Endothelial cell of umbilical vein (primary cell): ENCODE measurements around the gene HBE1. TPM values are rescaled to one million over a fixed set of nuclear protein-coding genes. Genes with fewer than 3 reads are reported as not detected.

ENCODE experiments used
- BruUV-seq: library from RNA; stranded (reverse); fragments of 400-500 nt; replicated peaks from 2 replicates; lab custom pipeline; 2021; lab: Mats Ljungman, UMichigan
- CTCF ChIA-PET: fragments of 300-600, 350-600 bp; sonication (Branson Sonifier 250); formaldehyde crosslinking; loops from one replicate; lab custom pipeline; 2021; ENCODE audit warnings: antibody characterized with exemption, inconsistent platforms; lab: Charles Lee
- POLR2A ChIA-PET: fragments of 300-600, 350-600 bp; sonication (Branson Sonifier 250); formaldehyde crosslinking; loops from one replicate; lab custom pipeline; 2021; ENCODE audit warnings: antibody characterized with exemption, inconsistent platforms; lab: Charles Lee
- DNase-seq: peaks from one replicate; pipeline ENCODE4 v3.0.0-alpha.2; 2011; ENCODE audit warnings: low read depth, low spot score
- FAIRE-seq: peaks from 2 replicates; lab custom pipeline; 2011; peaks lifted over from hg19 to GRCh38; lab: Jason Lieb, UNC
- H2AFZ ChIP-seq: 2 replicates; pipeline ENCODE4 v1.6.0; 2012; ENCODE audit warnings: low read depth, low read length, control low read depth, inconsistent platforms
- H3K27ac ChIP-seq: 2 replicates; pipeline ENCODE4 v1.5.1; 2011; ENCODE audit warnings: low read depth, mild to moderate bottlenecking, control low read depth, low read length, moderate library complexity; ENCODE audit not compliant: insufficient read depth
- H3K27me3 ChIP-seq, 2 experiments: 2 replicates each; pipeline versions ENCODE4 v1.6.0 to v1.6.1; 2011; ENCODE audit warnings: low read length in 2 of 2, mixed read lengths in 1 of 2; ENCODE audit not compliant: control insufficient read depth in 2 of 2, insufficient read depth in 2 of 2
- H3K36me3 ChIP-seq, 2 experiments: 2 replicates in 1 of 2; 3 replicates in 1 of 2; pipeline ENCODE4 v1.5.1; 2011; ENCODE audit warnings: low read length in 2 of 2, mild to moderate bottlenecking in 1 of 2, moderate library complexity in 1 of 2; ENCODE audit not compliant: control insufficient read depth in 2 of 2, insufficient read depth in 2 of 2; ENCODE audit errors: extremely low read depth in 1 of 2
- H3K4me1 ChIP-seq: 3 replicates; pipeline ENCODE4 v1.5.1; 2011; ENCODE audit warnings: mild to moderate bottlenecking, low read length; ENCODE audit not compliant: control insufficient read depth, insufficient read depth; ENCODE audit errors: extremely low read depth
- H3K4me2 ChIP-seq: 2 replicates; pipeline ENCODE4 v1.6.1; 2011; ENCODE audit warnings: low read length, control low read depth, mixed read lengths; ENCODE audit not compliant: insufficient read depth
- H3K4me3 ChIP-seq, 3 experiments: fragments of 200-600 bp in 1 of 3; sonication (generic), shearing (Covaris generic) in 1 of 3; replicated peaks in 1 of 3; 2 replicates each; pipeline ENCODE4 v1.5.1; 2011 to 2016; ENCODE audit warnings: control low read depth in 3 of 3, low read length in 3 of 3, mild to moderate bottlenecking in 2 of 3, inconsistent platforms in 1 of 3, low read depth in 1 of 3, moderate library complexity in 1 of 3; ENCODE audit not compliant: insufficient read depth in 1 of 3
- H3K79me2 ChIP-seq: 2 replicates; pipeline ENCODE4 v1.6.0; 2012; ENCODE audit warnings: low read length, inconsistent platforms; ENCODE audit not compliant: control insufficient read depth, insufficient read depth
- H3K9ac ChIP-seq: replicated peaks from 2 replicates; pipeline ENCODE3; 2011; ENCODE audit warnings: low read length, control low read depth; ENCODE audit not compliant: insufficient read depth; ENCODE audit errors: extremely low read depth
- H3K9me1 ChIP-seq: replicated peaks from 3 replicates; pipeline ENCODE4 v1.6.0; 2011; ENCODE audit warnings: mild to moderate bottlenecking, low read length; ENCODE audit not compliant: control insufficient read depth, insufficient read depth; ENCODE audit errors: extremely low read depth
- H3K9me3 ChIP-seq: replicated peaks from 2 replicates; pipeline ENCODE4 v1.5.1; 2012; ENCODE audit warnings: low read length, inconsistent platforms; ENCODE audit not compliant: control insufficient read depth, insufficient read depth
- H4K20me1 ChIP-seq: replicated peaks from 2 replicates; pipeline ENCODE3; 2011; ENCODE audit warnings: mild to moderate bottlenecking, low read length; ENCODE audit not compliant: control insufficient read depth, insufficient read depth; ENCODE audit errors: extremely low read depth
- CTCF ChIP-seq, 2 donors: IDR thresholded peaks; 1 replicate in 1 of 2; 2 replicates in 1 of 2; pipeline ENCODE4 v1.5.1; 2011; ENCODE audit warnings: low read length in 2 of 2, mild to moderate bottlenecking in 2 of 2, moderate library complexity in 2 of 2, control low read depth in 1 of 2, inconsistent platforms in 1 of 2, low read depth in 1 of 2; ENCODE audit not compliant: insufficient read depth in 1 of 2; ENCODE audit errors: extremely low read depth in 1 of 2
- EZH2 ChIP-seq: IDR thresholded peaks from 2 replicates; pipeline ENCODE4 v1.6.1; 2012; ENCODE audit warnings: borderline replicate concordance, low read depth, mild to moderate bottlenecking, moderate library complexity, low read length, inconsistent platforms; ENCODE audit not compliant: severe bottlenecking
- FOS ChIP-seq: IDR thresholded peaks from 2 replicates; pipeline ENCODE4 v1.6.1; 2011; ENCODE audit warnings: mild to moderate bottlenecking, low read length, moderate library complexity, borderline replicate concordance; ENCODE audit not compliant: insufficient read depth
- GATA2 ChIP-seq: IDR thresholded peaks from 2 replicates; pipeline ENCODE4 v1.7.0; 2011; ENCODE audit warnings: low read depth, mild to moderate bottlenecking, moderate library complexity, mixed read lengths, low read length; ENCODE audit not compliant: insufficient read length, insufficient read depth
- JUN ChIP-seq: IDR thresholded peaks from 2 replicates; pipeline ENCODE4 v1.6.1; 2011; ENCODE audit warnings: borderline replicate concordance, low read depth; ENCODE audit not compliant: insufficient read length, insufficient read depth
- MAX ChIP-seq: IDR thresholded peaks from 2 replicates; pipeline ENCODE4 v1.6.1; 2011; ENCODE audit not compliant: insufficient read depth, insufficient read length
- MYC ChIP-seq: IDR thresholded peaks from one replicate; pipeline ENCODE4 v1.6.1; 2011; ENCODE audit warnings: mild to moderate bottlenecking, low read depth, low read length
- POLR2A ChIP-seq: IDR thresholded peaks from 2 replicates; pipeline ENCODE4 v1.6.1; 2012; ENCODE audit warnings: low read depth, mild to moderate bottlenecking, control low read depth, low read length
- POLR2AphosphoS5 ChIP-seq: IDR thresholded peaks from 2 replicates; pipeline ENCODE4 v1.6.1; 2012; ENCODE audit warnings: low read depth, mild to moderate bottlenecking, control low read depth, low read length, moderate library complexity; ENCODE audit not compliant: insufficient read depth
- dilution Hi-C: fragments of 300-500 bp; cut with MboI; formaldehyde crosslinking; loops from one replicate; pipeline ENCODE4 v1.15.0; 2019; ENCODE audit warnings: low sequenced_read_pairs; ENCODE audit not compliant: extremely low pct_ligation_motif_present
- intact Hi-C: fragments of 100-400 bp; cut with micrococcal nuclease; formaldehyde crosslinking; loops from one replicate; pipeline ENCODE4 v1.10.0; 2022
- polyA plus RNA-seq, 4 experiments: library from polyadenylated mRNA; depleted of rRNA in 3 of 4; stranded (reverse) in 3 of 4; unstranded in 1 of 4; fragments of >200 nt; gene quantifications; 2 replicates each; pipeline versions ENCODE4 v1.2.1 to v1.2.3, GENCODE V29; 2011 to 2012; ENCODE audit warnings: missing spikeins in 1 of 4
- total RNA-seq: library from RNA; stranded (reverse); gene quantifications from 2 replicates; pipeline ENCODE4 v1.2.3, GENCODE V29; 2021

Gene HBE1
- total and polyA plus RNA-seq, 2 donors (not counting 3 experiments of a cell fraction or from before 2014, with no cell fraction given) = 0.37 TPM; not detected in 1

- intact Hi-C loops = no loop called here
- no peaks in the 10 kb centered on the region for H3K79me2 ChIP-seq
- dilution Hi-C loops = no loop called here
- H4K20me1 ChIP-seq = no peaks in the 10 kb centered on the region
- H3K9ac ChIP-seq = no peak within 1 kb of the TSS
- ChIA-PET CTCF (no interaction called here), POLR2A (no interaction called here)
- H3K36me3 ChIP-seq = no peaks in the 10 kb centered on the region
- H3K4me3 ChIP-seq = no peak within 1 kb of the TSS
- no peaks in the 10 kb centered on the region for H3K9me3 ChIP-seq
- DNase-seq (no peak), FAIRE-seq (no peak)
- H3K9me1 ChIP-seq = no peaks in the 10 kb centered on the region
- H3K4me1 ChIP-seq = no peaks in the 10 kb centered on the region
- no peaks in the 10 kb centered on the region for H3K27me3 ChIP-seq
- H2AFZ ChIP-seq = no peak within 1 kb of the TSS
- H3K4me2 ChIP-seq = no peak within 1 kb of the TSS
- BruUV-seq = no TSS peak
- no peak within 1 kb of the TSS for H3K27ac ChIP-seq
- TF ChIP-seq POLR2A (no peak), MYC (no peak), CTCF (IDR thresholded peaks at IDR 0.05; ENCODE audit: extremely low read depth in 1 of 2, insufficient read depth in 1 of 2, low read depth in 1 of 2, low read length in 2 of 2) (no peak), JUN (no peak), EZH2 (no peak), MAX (no peak), FOS (no peak), GATA2 (no peak), POLR2AphosphoS5 (no peak)
These were observed 42.9 kb downstream of the HBE1 start, which contains the start of gene HBB for GRCh38 chr11:5226732-5227310. TSS of gene HBB (minus strand) at chr11:5227071. CDS start at chr11:5227021, 50 bp downstream.
